Right cardiac atrium (tissue), 5 donors: ENCODE measurements around the gene PLXDC2. TPM values are rescaled to one million over a fixed set of nuclear protein-coding genes. Genes with fewer than 3 reads are reported as not detected.
"Not testable (repeated sequence)": the region's sequence is repeated elsewhere in the genome, so short reads cannot be mapped to it uniquely, and the experiment has no call there.

Experiments used
- ATAC-seq, 2 donors: fragments of 200-7000 bp; cut with Tn5 transposase; one replicate each; pipeline versions ENCODE4 v1.8.0 to v1.9.1; 2020; ENCODE audit warnings: moderate library complexity in 2 of 2, mild to moderate bottlenecking in 1 of 2
- DNase-seq, 3 donors: peaks; one replicate each; pipeline ENCODE4 v3.0.0-alpha.2; 2020
- H3K27ac ChIP-seq: one replicate; pipeline ENCODE4 v1.5.1; 2013; ENCODE audit warnings: mild to moderate bottlenecking, low read length, control low read depth, moderate library complexity
- H3K27me3 ChIP-seq: one replicate; pipeline ENCODE4 v1.6.1; 2013; ENCODE audit not compliant: control insufficient read depth, insufficient read depth
- H3K4me1 ChIP-seq: one replicate; pipeline ENCODE4 v1.6.1; 2013; ENCODE audit warnings: low read length; ENCODE audit not compliant: control insufficient read depth, insufficient read depth
- H3K4me3 ChIP-seq: one replicate; pipeline ENCODE4 v1.5.1; 2013; ENCODE audit warnings: low read length, control low read depth
- H3K9me3 ChIP-seq: one replicate; pipeline ENCODE4 v1.6.1; 2013; ENCODE audit warnings: low read length; ENCODE audit not compliant: control insufficient read depth
- whole genome bisulfite sequencing: extraction: QIAGEN DNeasy Blood & Tissue Kit; methylation state at CpG from one replicate; pipeline ENCODE4 v1.1.7; 2013; 5-methylcytosine and 5-hydroxymethylcytosine counted together
- intact Hi-C, 4 donors: fragments of 100-400 bp; cut with DNase I; formaldehyde crosslinking; loops; one replicate each; pipeline versions ENCODE4 v1.11.0 to v1.14.0; 2022 to 2023
- polyA plus RNA-seq: library from polyadenylated mRNA; stranded (reverse); fragments of 200-250 nt; gene quantifications from one replicate; pipeline ENCODE4 v1.2.3, GENCODE V29; 2013
- total RNA-seq, 4 donors: library from RNA; stranded (reverse); fragmentation: NEBNext Ultra II Directional; extraction: Animal tissue kit (Norgen Biotek cat#: 25700); gene quantifications; one replicate each; pipeline ENCODE4 v1.2.1, GENCODE V29; 2021
- donor health status: healthy with polysubstance abuse.
- donor health status: DM: no; HTN: yes; CAD: no.
- donor health status: DM: no; HTN: no; CAD: no.
- donor health status: DM: no; HTN: yes; CAD: no; lungs with severe emphysema.
- donor health status: DM: yes; HTN: yes; CAD: no.

Gene PLXDC2
- total and polyA plus RNA-seq, 5 donors, result 5.5 to 37.4 (median 26.9) TPM

DNA sequence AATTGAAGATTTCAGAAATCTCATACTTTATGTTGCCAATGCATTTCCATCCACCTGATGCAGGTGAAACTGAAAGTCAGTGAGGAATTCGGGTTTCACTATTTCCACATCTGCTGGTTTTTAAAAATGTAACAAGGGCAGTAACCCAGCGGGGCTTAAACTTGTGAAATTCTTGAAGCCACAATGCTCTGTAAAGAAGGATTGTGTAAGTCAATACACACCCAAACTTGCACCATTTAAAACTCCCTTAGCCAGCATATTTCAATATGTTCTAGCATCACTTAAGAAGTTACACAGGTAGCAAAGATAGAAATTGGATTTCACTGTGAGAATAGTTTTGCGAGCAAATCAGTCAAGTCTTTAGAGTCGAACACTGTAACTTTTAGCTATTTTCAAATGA lies 386.1 kb downstream of the PLXDC2 start:
- no peak overlapping the region for H3K27ac ChIP-seq
- H3K4me1 ChIP-seq, result no peaks in the 10 kb centered on the region
- no peak overlapping the region for H3K4me3 ChIP-seq
- no peaks in the 10 kb centered on the region for H3K9me3 ChIP-seq
- 90% methylated on average over 4 of the region's 4 CpGs for WGBS
- ATAC-seq, result no peak
- no peaks in the 10 kb centered on the region for H3K27me3 ChIP-seq
- DNase-seq, result no peak
- intact Hi-C loops, result no loop called here

DNA sequence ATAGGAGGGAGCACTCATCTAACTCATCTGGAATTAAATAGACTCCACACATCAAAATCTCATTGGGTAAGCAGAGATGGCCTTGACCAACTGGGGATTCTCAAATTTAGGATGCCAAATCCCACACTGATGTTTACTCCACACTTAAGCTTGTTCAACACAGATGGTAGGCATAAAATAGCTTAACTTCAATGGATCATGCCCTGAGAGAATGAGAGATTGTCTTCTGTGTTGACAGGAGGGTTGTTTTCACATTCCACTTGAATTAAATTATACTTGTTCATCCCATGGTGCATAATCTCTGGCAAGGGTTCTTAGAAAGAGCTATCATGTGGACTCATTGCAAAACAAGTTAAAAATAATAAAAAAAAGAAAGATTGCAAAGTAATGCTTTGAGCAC lies 391.4 kb downstream of the PLXDC2 start:
- Histone ChIP-seq H3K27me3 (no peaks in the 10 kb centered on the region), H3K9me3 (no peaks in the 10 kb centered on the region), H3K27ac (no peak overlapping the region), H3K4me1 (no peaks in the 10 kb centered on the region), H3K4me3 (no peak overlapping the region)
- ATAC-seq (no peak), DNase-seq (no peak)
- intact Hi-C loops, result no loop called here

DNA sequence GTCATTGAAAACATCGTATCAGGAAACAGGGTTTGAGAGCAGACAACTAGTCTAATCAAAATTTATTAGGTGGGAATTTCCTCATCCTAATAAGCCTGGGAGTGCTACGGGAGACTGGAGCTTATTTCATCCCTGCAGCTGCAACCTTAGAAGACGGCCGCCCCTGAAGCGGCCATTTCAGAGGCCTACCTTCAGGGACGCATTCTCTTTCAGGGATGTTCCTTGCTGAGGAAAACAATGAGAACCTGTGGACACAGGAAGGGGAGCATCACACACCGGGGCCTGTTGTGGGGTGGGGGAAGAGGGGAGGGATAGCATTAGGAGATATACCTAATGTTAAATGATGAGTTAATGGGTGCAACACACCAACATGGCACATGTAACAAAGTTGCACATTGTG lies 392.9 kb downstream of the PLXDC2 start:
- over 99% methylated on average over 7 of the region's 7 CpGs for WGBS
- intact Hi-C loops, H3K27me3 ChIP-seq, H3K9me3 ChIP-seq, H3K4me1 ChIP-seq, H3K4me3 ChIP-seq, H3K27ac ChIP-seq, ATAC-seq: not testable (repeated sequence)
- DNase-seq, result peak in 2 of 3 donors; percentile 2 to 16

DNA sequence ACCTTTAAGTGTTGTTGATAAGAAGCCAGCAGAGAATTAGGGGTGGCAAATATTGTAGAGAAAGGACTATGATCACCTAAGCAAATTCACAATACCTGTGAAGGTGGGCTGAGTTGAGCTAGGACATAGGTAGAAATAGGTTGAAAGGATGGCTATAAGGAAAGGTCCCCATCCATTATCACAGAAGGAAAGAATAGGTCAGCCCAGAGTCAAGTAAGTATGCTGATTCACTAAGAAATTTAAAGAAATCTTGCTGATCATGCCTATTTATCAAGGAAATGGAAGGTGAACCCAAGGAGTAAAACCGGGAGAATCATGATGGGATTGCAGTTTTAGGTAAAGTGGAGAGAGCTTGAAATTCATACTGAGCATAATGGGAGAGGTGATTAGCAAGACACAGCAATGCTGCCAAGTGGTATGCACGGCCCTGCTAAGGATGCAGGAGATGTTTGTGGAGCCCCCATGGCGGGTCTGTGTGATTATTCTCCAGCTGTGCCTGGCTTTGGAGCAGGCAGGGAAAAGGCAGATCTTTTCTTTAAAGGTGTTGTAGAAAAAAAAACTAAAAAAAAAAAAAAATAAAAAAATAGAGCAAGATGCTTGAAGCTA lies 399.4 kb downstream of the PLXDC2 start:
- intact Hi-C loops, result no loop called here
- DNase-seq (peak in 1 of 3 donors; percentile 6), ATAC-seq (no peak)
- Histone ChIP-seq H3K9me3 (no peaks in the 10 kb centered on the region), H3K4me1 (no peaks in the 10 kb centered on the region), H3K4me3 (no peak overlapping the region), H3K27ac (no peak overlapping the region), H3K27me3 (no peaks in the 10 kb centered on the region)
- WGBS, result 79% methylated on average over 3 of the region's 3 CpGs

GRCh38 chr10:20221356-20221755 lies 405.1 kb downstream of the PLXDC2 start:
- no peak for DNase-seq
- no peaks in the 10 kb centered on the region for H3K27me3 ChIP-seq
- no peaks in the 10 kb centered on the region for H3K9me3 ChIP-seq
- H3K4me1 ChIP-seq, result no peaks in the 10 kb centered on the region
- intact Hi-C loops, result no loop called here
- no peak overlapping the region for H3K4me3 ChIP-seq
- no peak for ATAC-seq
- no peak overlapping the region for H3K27ac ChIP-seq
- WGBS, result 12% methylated on average over 1 of the region's 1 CpG

DNA sequence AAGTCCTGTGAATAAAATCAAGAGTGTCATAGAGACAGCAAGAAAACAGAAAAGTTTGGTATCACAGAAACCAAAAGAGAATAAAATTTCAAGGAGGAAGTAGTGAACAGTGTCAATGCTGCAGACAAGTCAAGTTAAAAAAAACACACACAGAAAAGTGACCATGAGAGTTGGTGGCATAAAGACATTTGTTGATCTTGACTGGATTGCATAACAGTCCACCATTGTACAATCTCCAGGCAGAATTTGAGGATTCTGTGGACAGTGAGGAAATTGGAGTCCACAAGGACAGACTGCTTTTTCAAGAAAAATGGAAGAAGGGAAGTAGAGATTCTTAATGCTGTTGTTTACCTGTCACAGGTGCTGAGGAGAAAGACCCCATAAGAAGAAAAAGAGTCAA lies 412.5 kb downstream of the PLXDC2 start:
- ATAC-seq (no peak), DNase-seq (no peak)
- H3K4me3 ChIP-seq, result no peak overlapping the region
- H3K4me1 ChIP-seq, result no peaks in the 10 kb centered on the region
- H3K27me3 ChIP-seq, result no peaks in the 10 kb centered on the region
- H3K9me3 ChIP-seq, result no peaks in the 10 kb centered on the region
- no peak overlapping the region for H3K27ac ChIP-seq
- intact Hi-C loops, result no loop called here

DNA sequence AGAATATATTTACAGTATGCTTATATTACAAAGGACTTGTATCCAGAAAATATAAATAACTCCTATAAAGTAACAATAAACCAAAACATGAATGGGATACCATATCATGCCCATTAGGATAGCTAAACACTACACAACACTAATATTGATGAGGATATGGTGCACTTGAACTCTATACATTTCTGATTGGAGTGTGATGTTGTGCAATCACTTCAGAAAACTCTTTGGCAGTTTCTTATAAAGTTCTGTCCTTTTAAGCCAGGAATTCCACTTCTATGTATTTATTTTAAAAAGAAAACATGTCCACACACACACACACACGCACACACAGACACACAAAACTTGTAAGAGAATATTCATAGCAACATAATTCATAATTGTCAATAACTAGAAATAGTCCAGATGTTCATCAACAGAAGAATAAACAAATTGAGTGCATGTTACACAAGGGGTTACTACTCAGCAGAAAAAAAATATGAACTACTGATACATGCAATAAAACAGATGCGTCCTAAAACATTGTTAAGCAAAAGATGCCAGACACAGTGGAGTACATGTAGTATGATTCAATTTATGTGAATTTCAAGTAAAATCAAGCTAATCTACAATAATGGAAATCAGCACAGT lies 416.0 kb downstream of the PLXDC2 start:
- ATAC-seq (no peak), DNase-seq (no peak)
- intact Hi-C loops, result no loop called here
- 86% methylated on average over 2 of the region's 2 CpGs for WGBS
- Histone ChIP-seq H3K4me3 (no peak overlapping the region), H3K9me3 (no peaks in the 10 kb centered on the region), H3K27ac (no peak overlapping the region), H3K27me3 (no peaks in the 10 kb centered on the region), H3K4me1 (no peaks in the 10 kb centered on the region)

DNA sequence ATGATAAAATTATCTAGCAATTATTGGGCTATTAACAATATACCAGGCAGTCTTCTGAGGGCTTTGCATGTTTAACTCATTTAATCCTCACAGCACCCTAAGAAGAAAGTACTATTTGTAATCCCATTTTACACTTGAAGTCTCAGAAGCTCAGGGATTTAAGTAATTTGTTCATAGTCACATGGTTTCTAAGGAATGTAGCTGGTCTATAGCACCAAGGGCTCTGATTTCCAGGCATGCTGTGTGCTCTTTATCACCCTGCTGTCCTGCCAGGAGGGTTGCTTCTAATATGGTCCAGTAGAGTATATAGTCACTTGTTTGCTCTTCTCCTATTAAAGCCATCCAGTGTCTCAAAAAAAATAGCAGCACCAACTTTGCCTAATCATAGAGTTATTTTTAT lies 417.2 kb downstream of the PLXDC2 start:
- Histone ChIP-seq H3K4me3 (no peak overlapping the region), H3K27me3 (no peaks in the 10 kb centered on the region), H3K4me1 (no peaks in the 10 kb centered on the region), H3K27ac (no peak overlapping the region), H3K9me3 (no peaks in the 10 kb centered on the region)
- ATAC-seq (no peak), DNase-seq (no peak)
- intact Hi-C loops, result no loop called here

- intact Hi-C loops, result no loop called here
- 93% methylated on average over 5 of the region's 5 CpGs for WGBS
- no peak for ATAC-seq
- no peak for DNase-seq
- Histone ChIP-seq H3K27ac (no peak overlapping the region), H3K9me3 (no peaks in the 10 kb centered on the region), H3K27me3 (no peaks in the 10 kb centered on the region), H3K4me1 (no peaks in the 10 kb centered on the region), H3K4me3 (no peak overlapping the region)
Measured at GRCh38 chr10:20234579-20234978, 418.3 kb downstream of the PLXDC2 start.

GRCh38 chr10:20237091-20237570 lies 420.9 kb downstream of the PLXDC2 start:
- ATAC-seq, result no peak
- WGBS, result 94% methylated on average over 2 of the region's 2 CpGs
- Histone ChIP-seq H3K4me3 (no peak overlapping the region), H3K27me3 (no peaks in the 10 kb centered on the region), H3K4me1 (no peaks in the 10 kb centered on the region), H3K9me3 (no peaks in the 10 kb centered on the region), H3K27ac (no peak overlapping the region)
- intact Hi-C loops, result no loop called here
- no peak for DNase-seq

GRCh38 chr10:20237586-20237985 lies 421.4 kb downstream of the PLXDC2 start:
- no peaks in the 10 kb centered on the region for H3K9me3 ChIP-seq
- no peak for ATAC-seq
- H3K4me3 ChIP-seq, result no peak overlapping the region
- H3K27me3 ChIP-seq, result no peaks in the 10 kb centered on the region
- no peak for DNase-seq
- H3K4me1 ChIP-seq, result no peaks in the 10 kb centered on the region
- no peak overlapping the region for H3K27ac ChIP-seq
- intact Hi-C loops, result no loop called here

DNA sequence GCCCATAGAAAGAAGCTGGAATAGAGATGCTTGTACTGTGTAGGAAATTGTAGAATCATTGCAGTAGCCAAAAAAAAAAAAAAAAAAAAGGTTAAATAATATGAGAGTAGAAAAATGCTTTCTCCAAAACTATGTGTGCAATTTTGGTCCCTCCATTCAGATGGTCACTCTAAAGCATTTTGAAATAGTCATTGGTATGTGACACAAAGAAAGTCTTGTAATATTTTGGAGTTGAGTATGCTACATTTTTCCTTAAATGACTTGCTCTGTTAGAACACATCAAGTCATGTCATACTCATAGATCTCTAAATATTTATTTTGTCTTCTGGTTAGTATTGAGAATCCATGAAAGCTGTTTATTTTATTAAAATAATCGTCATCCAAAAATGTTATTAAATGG lies 424.4 kb downstream of the PLXDC2 start:
- intact Hi-C loops, result no loop called here
- WGBS, result 81% methylated on average over 1 of the region's 1 CpG
- Histone ChIP-seq H3K27me3 (no peaks in the 10 kb centered on the region), H3K27ac (no peak overlapping the region), H3K4me3 (no peak overlapping the region), H3K4me1 (no peaks in the 10 kb centered on the region), H3K9me3 (no peaks in the 10 kb centered on the region)
- DNase-seq (no peak), ATAC-seq (no peak)
